Activated T-helper 1 cell treated with anti-CD3 and anti-CD28 coated beads, Interleukin-12 subunit alpha, Interleukin-12 subunit beta, Interleukin-2, Interleukin-4 antibody, amounts not matched to agents 30 ng/mL and 10 ng/mL and 1 ng/mL, durations not matched to agents 14 hours and 24 hours and 36 hours (primary cell): ENCODE measurements around the gene PLCB1. TPM values are rescaled to one million over a fixed set of nuclear protein-coding genes. Genes with fewer than 3 reads are reported as not detected.

Experiments used
- DNase-seq: peaks from one replicate; pipeline ENCODE4 v3.0.0; 2021; ENCODE audit warnings: low spot score
- H3K27ac Mint-ChIP-seq: one replicate; pipeline ENCODE4 v1.8.0; 2021; ENCODE audit warnings: mild to moderate bottlenecking, mixed read lengths
- H3K27me3 Mint-ChIP-seq: one replicate; pipeline ENCODE4 v1.8.0; 2022; ENCODE audit warnings: mild to moderate bottlenecking, moderate library complexity, mixed read lengths; ENCODE audit not compliant: insufficient read depth
- H3K36me3 Mint-ChIP-seq: one replicate; pipeline ENCODE4 v1.8.0; 2021; ENCODE audit warnings: low read depth, mixed read lengths
- H3K4me1 Mint-ChIP-seq: one replicate; pipeline ENCODE4 v1.8.0; 2021; ENCODE audit warnings: low read depth, mixed read lengths
- H3K4me3 Mint-ChIP-seq: one replicate; pipeline ENCODE4 v1.8.0; 2021; ENCODE audit warnings: mild to moderate bottlenecking, moderate library complexity, mixed read lengths
- H3K9me3 Mint-ChIP-seq: one replicate; pipeline ENCODE4 v1.8.0; 2021; ENCODE audit warnings: mixed read lengths
- intact Hi-C: fragments of 100-400 bp; cut with micrococcal nuclease; formaldehyde crosslinking; loops from one replicate; pipeline ENCODE4 v1.15.1; 2024
- total RNA-seq: library from RNA; stranded (reverse); gene quantifications from 2 replicates; pipeline ENCODE4 v1.2.3, GENCODE V29; 2022

PLCB1 gene
- total RNA-seq, 1 donor from 2014 or later, result 3.2 TPM

DNA sequence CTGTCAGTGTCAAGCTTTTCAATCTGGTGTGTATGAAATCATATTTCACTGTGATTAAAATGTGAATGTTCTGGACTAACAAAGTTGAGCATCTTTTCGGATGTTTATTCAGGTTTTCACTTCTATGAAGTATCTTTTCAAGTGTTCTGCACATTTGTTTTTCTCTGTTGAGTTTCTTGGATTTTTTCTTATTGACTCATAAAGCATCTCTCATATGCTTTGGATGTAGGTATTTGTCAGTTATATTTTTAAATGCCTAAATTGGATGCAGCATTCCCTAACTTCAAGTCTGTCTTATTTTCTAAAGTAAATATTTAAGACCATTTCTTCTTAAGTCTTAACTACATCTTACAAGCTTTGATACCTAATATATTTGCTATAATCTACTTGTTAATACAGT lies 398.0 kb downstream of the PLCB1 start:
- Mint-ChIP-seq H3K36me3 (no peaks in the 10 kb centered on the region), H3K27ac (no peak overlapping the region), H3K4me3 (no peak overlapping the region), H3K9me3 (no peaks in the 10 kb centered on the region), H3K27me3 (no peaks in the 10 kb centered on the region), H3K4me1 (no peaks in the 10 kb centered on the region)
- intact Hi-C loops, result no loop called here
- no peak for DNase-seq

- Mint-ChIP-seq H3K4me1 (no peaks in the 10 kb centered on the region), H3K4me3 (no peak overlapping the region), H3K27me3 (no peaks in the 10 kb centered on the region), H3K27ac (no peak overlapping the region), H3K36me3 (no peaks in the 10 kb centered on the region), H3K9me3 (no peaks in the 10 kb centered on the region)
- intact Hi-C loops, result no loop called here
- DNase-seq, result no peak
Observed at GRCh38 chr20:8532169-8532568, 400.1 kb downstream of the PLCB1 start.

DNA sequence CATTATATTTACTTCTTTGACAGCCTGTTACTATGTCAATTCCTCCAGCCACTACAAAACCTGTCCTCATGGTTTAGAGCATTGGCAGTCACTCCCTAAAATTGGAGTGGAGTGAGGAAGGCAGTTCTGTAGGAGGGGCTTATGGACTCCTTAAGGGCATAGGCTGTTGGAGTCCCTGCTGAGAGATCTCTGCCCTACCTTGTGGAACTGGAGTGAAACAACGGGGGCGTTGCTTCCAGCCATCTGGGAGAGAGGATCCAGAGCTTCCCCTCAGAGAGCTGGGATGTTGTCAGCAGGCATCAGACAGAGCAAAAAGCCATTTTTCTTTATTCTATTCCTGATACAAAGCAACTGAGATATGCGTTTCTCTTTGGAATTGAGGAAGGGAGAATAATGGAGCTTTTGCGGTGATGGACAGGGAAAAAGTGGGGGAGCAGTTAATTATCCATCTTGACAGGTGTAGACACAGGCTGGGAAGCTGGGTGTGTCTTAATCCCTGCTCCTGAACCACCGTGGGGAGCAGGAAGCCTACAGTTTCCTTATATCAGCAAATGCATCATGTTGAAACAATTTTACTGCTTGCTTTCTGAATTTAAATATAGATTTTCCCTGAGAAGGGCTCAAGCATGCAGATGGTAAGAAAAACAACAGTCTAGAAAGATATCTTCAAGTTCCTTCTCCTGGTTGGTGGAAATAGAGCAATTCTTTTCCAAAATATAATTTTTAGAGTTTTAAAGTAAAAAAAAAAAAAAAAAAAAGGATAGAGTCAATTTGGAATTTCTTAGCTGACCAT lies 402.5 kb downstream of the PLCB1 start:
- Mint-ChIP-seq H3K27me3 (no peaks in the 10 kb centered on the region), H3K9me3 (no peaks in the 10 kb centered on the region), H3K4me3 (no peak overlapping the region), H3K4me1 (no peaks in the 10 kb centered on the region), H3K36me3 (no peaks in the 10 kb centered on the region), H3K27ac (no peak overlapping the region)
- no peak for DNase-seq
- intact Hi-C loops, result loop anchor here (5.0 kb wide), 1 partner anchor 402 kb away; the partner anchor contains the start of gene PLCB1

GRCh38 chr20:8535403-8536261 lies 403.6 kb downstream of the PLCB1 start:
- Mint-ChIP-seq H3K27me3 (no peaks in the 10 kb centered on the region), H3K4me3 (no peak overlapping the region), H3K9me3 (no peaks in the 10 kb centered on the region), H3K27ac (no peak overlapping the region), H3K36me3 (no peaks in the 10 kb centered on the region), H3K4me1 (no peaks in the 10 kb centered on the region)
- DNase-seq, result no peak
- intact Hi-C loops, result loop anchor here (5.0 kb wide), 1 partner anchor 403 kb away; the partner anchor contains the start of gene PLCB1

DNA sequence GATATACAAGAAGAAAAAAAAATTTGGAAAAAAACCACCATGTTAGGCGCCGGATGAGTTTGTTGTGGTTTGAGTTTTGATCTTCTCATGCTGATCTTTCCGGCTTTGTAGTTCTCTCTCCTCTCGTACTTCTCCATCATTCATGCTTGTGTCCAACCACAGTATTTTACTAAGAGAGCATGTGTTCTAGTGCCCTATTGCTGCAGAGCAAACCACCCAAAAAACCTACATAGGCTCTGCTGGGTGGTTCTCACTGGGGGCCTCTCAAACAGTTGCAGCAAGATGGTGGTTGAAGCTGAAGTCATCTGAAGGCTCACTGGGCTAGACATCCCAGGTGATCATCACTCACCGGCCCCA lies 404.2 kb downstream of the PLCB1 start:
- intact Hi-C loops, result loop anchor here (5.0 kb wide), 1 partner anchor 404 kb away; the partner anchor contains the start of gene PLCB1
- no peak for DNase-seq
- Mint-ChIP-seq H3K4me1 (no peaks in the 10 kb centered on the region), H3K9me3 (no peaks in the 10 kb centered on the region), H3K36me3 (no peaks in the 10 kb centered on the region), H3K4me3 (no peak overlapping the region), H3K27ac (no peak overlapping the region), H3K27me3 (no peaks in the 10 kb centered on the region)

DNA sequence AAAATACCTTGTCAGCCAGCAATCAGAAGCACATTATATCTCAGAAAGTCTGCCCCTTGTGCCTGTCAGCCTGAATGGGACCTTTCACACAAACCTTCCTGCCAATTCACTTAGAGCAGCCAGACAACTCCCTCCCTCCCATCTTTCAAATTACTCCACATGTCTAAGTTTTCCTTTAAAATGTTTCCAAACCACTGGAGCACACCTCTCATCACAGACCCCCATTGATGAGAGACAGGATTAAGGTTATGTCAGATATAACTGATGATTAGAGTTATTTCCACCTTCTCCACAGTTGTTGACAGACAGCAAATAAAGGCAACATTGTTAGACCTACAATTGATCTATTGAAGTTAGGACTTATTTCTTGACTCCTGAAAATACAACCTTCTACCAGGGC lies 408.4 kb downstream of the PLCB1 start:
- intact Hi-C loops, result no loop called here
- H3K36me3 Mint-ChIP-seq, result no peaks in the 10 kb centered on the region
- H3K27ac Mint-ChIP-seq, result no peak overlapping the region
- no peaks in the 10 kb centered on the region for H3K4me1 Mint-ChIP-seq
- H3K4me3 Mint-ChIP-seq, result no peak overlapping the region
- no peaks in the 10 kb centered on the region for H3K27me3 Mint-ChIP-seq
- H3K9me3 Mint-ChIP-seq, result no peaks in the 10 kb centered on the region
- DNase-seq, result no peak

DNA sequence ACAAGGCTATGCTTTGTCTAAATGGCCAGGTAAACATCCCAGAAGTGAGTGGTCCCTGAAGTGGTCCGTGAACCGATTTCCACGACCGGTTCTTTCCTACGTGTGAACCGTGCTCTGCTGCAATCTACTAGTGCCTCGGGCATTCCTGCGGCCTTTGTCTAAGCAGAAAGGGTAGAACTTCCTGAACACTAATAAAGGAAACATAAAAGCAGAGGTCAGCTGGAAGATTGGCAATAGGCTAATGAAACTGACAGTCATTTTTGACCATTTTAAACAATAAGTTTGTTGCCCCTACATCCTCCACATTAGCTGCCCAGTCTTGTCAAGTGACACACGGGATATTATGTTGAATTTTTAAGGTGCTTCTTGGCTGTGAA lies 410.0 kb downstream of the PLCB1 start:
- H3K36me3 Mint-ChIP-seq, result no peaks in the 10 kb centered on the region
- H3K9me3 Mint-ChIP-seq, result no peaks in the 10 kb centered on the region
- H3K27me3 Mint-ChIP-seq, result no peaks in the 10 kb centered on the region
- no peak overlapping the region for H3K27ac Mint-ChIP-seq
- no peak for DNase-seq
- no peaks in the 10 kb centered on the region for H3K4me1 Mint-ChIP-seq
- intact Hi-C loops, result no loop called here
- no peak overlapping the region for H3K4me3 Mint-ChIP-seq

- Mint-ChIP-seq H3K27me3 (no peaks in the 10 kb centered on the region), H3K27ac (no peak overlapping the region), H3K36me3 (no peaks in the 10 kb centered on the region), H3K9me3 (no peaks in the 10 kb centered on the region), H3K4me1 (no peaks in the 10 kb centered on the region), H3K4me3 (no peak overlapping the region)
- intact Hi-C loops, result no loop called here
- no peak for DNase-seq
Observed at GRCh38 chr20:8545212-8545611, 413.1 kb downstream of the PLCB1 start.

DNA sequence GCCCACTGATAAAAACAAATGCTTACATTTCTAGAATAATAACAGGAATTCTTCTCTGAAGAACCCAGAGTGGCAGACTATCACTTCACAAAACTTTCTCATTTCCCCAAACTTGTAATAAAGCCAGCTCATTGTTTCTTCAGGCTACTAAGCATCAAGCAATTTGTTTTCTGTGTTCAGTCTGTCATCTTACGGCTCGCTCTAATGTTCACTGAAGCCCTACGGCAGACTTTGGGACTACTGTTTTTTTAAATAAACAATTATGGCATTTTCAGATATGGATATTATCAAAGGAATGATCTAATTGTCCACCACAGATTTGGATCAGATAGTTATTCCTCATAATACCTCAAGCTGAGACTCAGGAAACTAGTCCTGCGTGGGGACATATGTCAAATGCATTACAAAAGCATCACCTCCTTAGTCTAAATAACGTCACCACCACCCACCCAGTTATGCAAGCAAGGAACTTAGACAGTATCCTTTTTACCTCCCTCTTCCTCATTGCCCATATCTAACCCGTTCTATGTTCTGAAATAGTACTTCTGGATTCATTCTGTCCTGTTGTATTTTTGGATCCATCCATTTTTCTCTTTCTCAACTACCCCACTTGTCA lies 415.1 kb downstream of the PLCB1 start:
- H3K4me3 Mint-ChIP-seq, result no peak overlapping the region
- H3K9me3 Mint-ChIP-seq, result no peaks in the 10 kb centered on the region
- H3K27me3 Mint-ChIP-seq, result no peaks in the 10 kb centered on the region
- no peaks in the 10 kb centered on the region for H3K4me1 Mint-ChIP-seq
- H3K36me3 Mint-ChIP-seq, result no peaks in the 10 kb centered on the region
- DNase-seq, result no peak
- H3K27ac Mint-ChIP-seq, result no peak overlapping the region
- intact Hi-C loops, result no loop called here

GRCh38 chr20:8547968-8548588 lies 416.0 kb downstream of the PLCB1 start:
- no peaks in the 10 kb centered on the region for H3K27me3 Mint-ChIP-seq
- H3K36me3 Mint-ChIP-seq, result no peaks in the 10 kb centered on the region
- intact Hi-C loops, result no loop called here
- no peaks in the 10 kb centered on the region for H3K4me1 Mint-ChIP-seq
- no peak overlapping the region for H3K27ac Mint-ChIP-seq
- no peak for DNase-seq
- H3K4me3 Mint-ChIP-seq, result no peak overlapping the region
- no peaks in the 10 kb centered on the region for H3K9me3 Mint-ChIP-seq

DNA sequence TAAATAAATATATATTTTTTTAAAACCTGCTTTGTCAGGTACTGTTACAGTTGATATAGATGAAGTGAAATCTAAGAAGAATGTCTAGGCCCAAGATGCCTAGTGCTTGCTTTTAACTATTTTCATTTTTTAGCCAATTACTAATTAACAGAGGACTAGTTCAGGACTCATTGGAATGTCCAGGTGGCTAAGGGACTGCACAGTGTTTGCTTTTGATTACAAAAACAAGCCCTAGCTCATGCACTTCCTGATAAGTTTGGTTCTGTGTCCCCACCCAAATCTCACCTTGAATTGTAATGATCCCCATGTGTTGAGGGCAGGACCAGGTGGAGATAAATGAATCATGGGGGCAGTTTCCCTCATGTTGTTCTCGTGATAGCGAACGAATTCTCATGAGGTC lies 417.1 kb downstream of the PLCB1 start:
- Mint-ChIP-seq H3K4me3 (no peak overlapping the region), H3K9me3 (no peaks in the 10 kb centered on the region), H3K27me3 (no peaks in the 10 kb centered on the region), H3K4me1 (no peaks in the 10 kb centered on the region), H3K36me3 (no peaks in the 10 kb centered on the region), H3K27ac (no peak overlapping the region)
- no peak for DNase-seq
- intact Hi-C loops, result no loop called here

DNA sequence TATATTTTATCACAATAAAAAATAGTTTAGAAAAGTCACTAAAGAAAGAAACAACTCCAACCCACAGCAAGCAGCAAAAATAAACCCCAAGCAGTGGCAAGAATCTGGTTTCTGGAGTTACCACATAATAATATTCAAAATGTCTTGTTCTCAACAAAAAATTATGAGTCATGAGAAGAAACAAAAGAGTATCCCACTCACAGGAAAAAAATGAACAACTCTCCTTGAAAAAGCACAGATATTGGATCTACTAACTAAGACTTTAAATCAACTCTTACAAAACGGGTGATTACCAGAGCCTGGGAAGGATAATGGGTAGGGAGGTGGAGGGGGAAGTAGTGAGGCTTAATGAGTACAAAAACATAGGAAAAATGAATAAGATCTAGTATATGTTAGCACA lies 425.6 kb downstream of the PLCB1 start:
- H3K27me3 Mint-ChIP-seq, result no peaks in the 10 kb centered on the region
- no peaks in the 10 kb centered on the region for H3K36me3 Mint-ChIP-seq
- DNase-seq, result no peak
- intact Hi-C loops, result no loop called here
- no peak overlapping the region for H3K4me3 Mint-ChIP-seq
- H3K9me3 Mint-ChIP-seq, result peaks cover 14% of the 10 kb centered on the region
- no peak overlapping the region for H3K27ac Mint-ChIP-seq
- no peaks in the 10 kb centered on the region for H3K4me1 Mint-ChIP-seq

- Mint-ChIP-seq H3K4me1 (no peaks in the 10 kb centered on the region), H3K9me3 (no peaks in the 10 kb centered on the region), H3K27ac (no peak overlapping the region), H3K36me3 (no peaks in the 10 kb centered on the region), H3K27me3 (no peaks in the 10 kb centered on the region), H3K4me3 (no peak overlapping the region)
- DNase-seq, result no peak
- intact Hi-C loops, result no loop called here
Observed at GRCh38 chr20:8562356-8562755, 430.3 kb downstream of the PLCB1 start.
